Neural cell (in vitro differentiated cells): ENCODE measurements around the gene UHRF1. TPM values are rescaled to one million over a fixed set of nuclear protein-coding genes. Genes with fewer than 3 reads are reported as not detected.

ENCODE experiments used
- H2AFZ ChIP-seq: fragments of 200-600, 300-800 bp; sonication (generic), shearing (Covaris generic); 2 replicates; pipeline ENCODE4 v1.6.0; 2014; ENCODE audit warnings: low read depth, mild to moderate bottlenecking, antibody characterized with exemption, low read length, moderate library complexity
- H3F3A ChIP-seq: fragments of 200-600 bp; shearing (Covaris generic); 2 replicates; pipeline ENCODE4 v1.6.1; 2016; ENCODE audit warnings: mild to moderate bottlenecking, moderate library complexity, mixed read lengths, antibody characterized with exemption, low read length; ENCODE audit not compliant: insufficient read depth, poor library complexity, severe bottlenecking
- H3K27ac ChIP-seq: fragments of 200-600, 300-800 bp; sonication (generic), shearing (Covaris generic); 2 replicates; pipeline ENCODE4 v1.5.1; 2014; ENCODE audit warnings: mild to moderate bottlenecking, low read length, moderate library complexity
- H3K27me3 ChIP-seq: fragments of 300-800, 200-600 bp; sonication (generic), shearing (Covaris generic); 2 replicates; pipeline ENCODE4 v1.6.0; 2014; ENCODE audit warnings: mild to moderate bottlenecking, low read depth, low read length, moderate library complexity; ENCODE audit not compliant: insufficient read depth
- H3K36me3 ChIP-seq: fragments of 300-800, 200-600 bp; sonication (generic), shearing (Covaris generic); 2 replicates; pipeline ENCODE4 v1.5.1; 2014; ENCODE audit warnings: mild to moderate bottlenecking, antibody characterized with exemption, low read length, moderate library complexity; ENCODE audit not compliant: insufficient read depth
- H3K4me2 ChIP-seq: fragments of 300-800, 200-600 bp; sonication (generic), shearing (Covaris generic); 2 replicates; pipeline ENCODE4 v1.6.0; 2014; ENCODE audit warnings: mild to moderate bottlenecking, low read length
- H3K4me3 ChIP-seq: fragments of 300-800, 200-600 bp; sonication (generic), shearing (Covaris generic); 2 replicates; pipeline ENCODE4 v1.5.1; 2014; ENCODE audit warnings: mild to moderate bottlenecking, low read length, moderate library complexity
- H3K79me2 ChIP-seq: fragments of 200-600 bp; shearing (Covaris generic); replicated peaks from 2 replicates; pipeline ENCODE4 v1.6.0; 2014; ENCODE audit warnings: mild to moderate bottlenecking, low read length, moderate library complexity; ENCODE audit not compliant: insufficient read depth
- H3K9ac ChIP-seq: fragments of 300-800, 200-600 bp; sonication (generic), shearing (Covaris generic); 2 replicates; pipeline ENCODE4 v1.6.1; 2016; ENCODE audit warnings: mild to moderate bottlenecking, low read length, mixed read lengths
- H3K9me2 ChIP-seq: fragments of 200-600 bp; shearing (Covaris generic); 2 replicates; pipeline ENCODE4 v1.6.1; 2016; ENCODE audit warnings: mild to moderate bottlenecking, low read length, mixed read lengths; ENCODE audit not compliant: insufficient read depth
- H3K9me3 ChIP-seq: fragments of 200-600, 300-800 bp; sonication (generic), shearing (Covaris generic); 2 replicates; pipeline ENCODE4 v1.6.1; 2016; ENCODE audit warnings: mild to moderate bottlenecking, mixed run types, low read length, moderate library complexity, mixed read lengths
- H4K20me1 ChIP-seq: fragments of 200-600 bp; shearing (Covaris generic); 2 replicates; pipeline ENCODE4 v1.6.1; 2016; ENCODE audit warnings: mild to moderate bottlenecking, mixed run types; ENCODE audit not compliant: insufficient read depth
- EP300 ChIP-seq: fragments of 450-650 bp; conservative IDR thresholded peaks from 2 replicates; pipeline ENCODE4 v1.6.1; 2014; ENCODE audit warnings: antibody characterized with exemption, mild to moderate bottlenecking, moderate library complexity; ENCODE audit not compliant: poor library complexity, severe bottlenecking
- EZH2 ChIP-seq: fragments of 200-600, 300-800 bp; shearing (Covaris generic), sonication (generic); IDR thresholded peaks from 2 replicates; pipeline ENCODE4 v1.6.1; 2014; ENCODE audit warnings: antibody characterized with exemption, low read length, borderline replicate concordance, mild to moderate bottlenecking; ENCODE audit not compliant: insufficient read depth, poor library complexity, severe bottlenecking
- MXI1 ChIP-seq: fragments of 450-650 bp; conservative IDR thresholded peaks from 2 replicates; pipeline ENCODE4 v1.6.1; 2014; ENCODE audit warnings: antibody characterized with exemption, mild to moderate bottlenecking; ENCODE audit not compliant: poor library complexity, severe bottlenecking
- POLR2AphosphoS5 ChIP-seq: IDR thresholded peaks from 2 replicates; pipeline ENCODE4 v1.6.1; 2012
- RAD21 ChIP-seq: fragments of 450-650 bp; conservative IDR thresholded peaks from 2 replicates; pipeline ENCODE4 v1.6.1; 2014; ENCODE audit warnings: antibody characterized with exemption, mild to moderate bottlenecking, moderate library complexity
- SMC3 ChIP-seq: fragments of 450-650 bp; conservative IDR thresholded peaks from 2 replicates; pipeline ENCODE4 v1.6.1; 2014; ENCODE audit warnings: antibody characterized with exemption, mild to moderate bottlenecking, moderate library complexity; ENCODE audit not compliant: poor library complexity
- TAF1 ChIP-seq: IDR thresholded peaks from 2 replicates; pipeline ENCODE4 v1.6.1; 2012; ENCODE audit warnings: low read depth
- polyA plus RNA-seq: library from polyadenylated mRNA; depleted of rRNA; stranded (reverse); fragments of >200 nt; gene quantifications from 2 replicates; pipeline ENCODE4 v1.2.3, GENCODE V29; 2014
- TF ChIP-seq, protein P1 (sequence below): fragments of 450-650 bp; IDR thresholded peaks from 2 replicates; pipeline ENCODE4 v1.5.1; 2014; ENCODE audit warnings: antibody characterized with exemption, mild to moderate bottlenecking, moderate library complexity; ENCODE audit not compliant: poor library complexity, severe bottlenecking
- TF ChIP-seq, protein P2 (sequence below): IDR thresholded peaks from 2 replicates; pipeline ENCODE4 v1.6.1; 2012; ENCODE audit warnings: borderline replicate concordance

UHRF1 gene
- polyA plus RNA-seq, 1 donor from 2014 or later = 3.0 TPM

DNA sequence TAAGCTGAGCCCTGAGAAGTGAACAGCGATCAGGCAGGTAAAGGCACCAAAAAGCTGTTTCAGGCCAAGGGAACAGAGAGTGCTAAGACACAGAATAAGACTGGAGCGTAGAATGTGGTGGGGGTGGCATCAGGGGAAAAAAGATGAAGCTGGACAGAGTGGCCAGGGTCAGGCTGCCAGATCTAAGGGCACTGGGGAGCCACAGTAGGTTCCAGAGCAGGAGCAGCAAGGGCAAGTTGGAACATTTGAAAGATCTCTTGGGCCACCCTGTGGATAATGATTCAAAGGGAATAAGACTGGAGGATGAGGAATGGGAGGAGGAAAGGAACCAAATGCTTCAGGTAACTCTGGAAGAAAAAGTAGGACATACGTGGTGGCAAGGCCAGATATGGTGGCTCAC is 35.4 kb upstream of the UHRF1 start:
- Histone ChIP-seq H3K27ac (no peak overlapping the region), H4K20me1 (no peaks in the 10 kb centered on the region), H3K4me3 (no peak overlapping the region), H3K79me2 (no peaks in the 10 kb centered on the region), H2AFZ (no peak overlapping the region), H3F3A (no peaks in the 10 kb centered on the region), H3K27me3 (no peaks in the 10 kb centered on the region), H3K9me2 (no peaks in the 10 kb centered on the region), H3K9ac (no peak overlapping the region), H3K4me2 (no peak overlapping the region), H3K9me3 (no peaks in the 10 kb centered on the region), H3K36me3 (no peaks in the 10 kb centered on the region)
- TF ChIP-seq EZH2 (no peak), SMC3 (no peak), TAF1 (no peak), EP300 (no peak), RAD21 (no peak), POLR2AphosphoS5 (no peak), MXI1 (no peak)

DNA sequence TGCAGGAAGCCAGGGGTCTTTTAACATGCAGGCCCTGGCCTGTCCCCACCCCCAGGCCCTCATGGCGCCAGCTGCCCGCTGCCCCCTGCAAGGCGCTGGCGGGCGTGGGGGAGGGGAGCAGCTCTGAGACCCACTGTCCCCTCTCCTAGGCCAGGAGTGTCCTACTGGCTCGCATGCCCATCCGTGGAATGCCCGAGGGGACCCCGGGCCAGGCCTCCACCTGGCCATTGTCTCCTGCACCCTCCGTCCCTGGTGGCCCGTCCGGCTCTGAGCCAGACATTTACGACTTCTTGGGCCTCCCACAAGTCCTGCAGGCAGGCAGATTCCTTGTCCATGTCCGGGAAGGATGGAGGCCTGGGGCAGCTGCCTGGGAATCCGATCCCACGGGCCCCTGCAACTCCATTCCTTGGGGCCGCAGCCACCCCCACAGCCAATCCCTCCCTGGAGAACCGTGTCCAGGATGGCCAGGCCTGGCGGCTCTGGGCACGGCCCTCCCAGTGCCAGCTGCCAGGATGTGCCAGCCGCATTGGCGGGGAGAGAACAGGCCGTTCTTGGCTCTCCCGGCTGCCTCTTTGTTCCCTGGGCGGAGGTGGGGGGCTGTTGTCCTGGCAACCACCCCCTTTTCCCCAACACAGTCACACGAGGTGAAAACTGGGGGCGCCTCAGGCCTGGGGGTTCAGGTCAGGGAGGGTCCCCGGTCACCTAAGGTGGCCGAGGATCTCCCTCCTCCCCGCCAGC is 31.4 kb upstream of the UHRF1 start:
- Histone ChIP-seq H4K20me1 (no peaks in the 10 kb centered on the region), H3K79me2 (no peaks in the 10 kb centered on the region), H3K27ac (no peak overlapping the region), H3K9me2 (no peaks in the 10 kb centered on the region), H3F3A (no peaks in the 10 kb centered on the region), H3K36me3 (no peaks in the 10 kb centered on the region), H3K9me3 (no peaks in the 10 kb centered on the region), H3K9ac (no peak overlapping the region), H3K4me2 (no peak overlapping the region), H3K27me3 (no peaks in the 10 kb centered on the region), H3K4me3 (no peak overlapping the region), H2AFZ (no peak overlapping the region)
- TF ChIP-seq EZH2 = no peak
- TF ChIP-seq, protein P1, sequence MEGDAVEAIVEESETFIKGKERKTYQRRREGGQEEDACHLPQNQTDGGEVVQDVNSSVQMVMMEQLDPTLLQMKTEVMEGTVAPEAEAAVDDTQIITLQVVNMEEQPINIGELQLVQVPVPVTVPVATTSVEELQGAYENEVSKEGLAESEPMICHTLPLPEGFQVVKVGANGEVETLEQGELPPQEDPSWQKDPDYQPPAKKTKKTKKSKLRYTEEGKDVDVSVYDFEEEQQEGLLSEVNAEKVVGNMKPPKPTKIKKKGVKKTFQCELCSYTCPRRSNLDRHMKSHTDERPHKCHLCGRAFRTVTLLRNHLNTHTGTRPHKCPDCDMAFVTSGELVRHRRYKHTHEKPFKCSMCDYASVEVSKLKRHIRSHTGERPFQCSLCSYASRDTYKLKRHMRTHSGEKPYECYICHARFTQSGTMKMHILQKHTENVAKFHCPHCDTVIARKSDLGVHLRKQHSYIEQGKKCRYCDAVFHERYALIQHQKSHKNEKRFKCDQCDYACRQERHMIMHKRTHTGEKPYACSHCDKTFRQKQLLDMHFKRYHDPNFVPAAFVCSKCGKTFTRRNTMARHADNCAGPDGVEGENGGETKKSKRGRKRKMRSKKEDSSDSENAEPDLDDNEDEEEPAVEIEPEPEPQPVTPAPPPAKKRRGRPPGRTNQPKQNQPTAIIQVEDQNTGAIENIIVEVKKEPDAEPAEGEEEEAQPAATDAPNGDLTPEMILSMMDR = no peak
- TF ChIP-seq SMC3 = no peak
- TF ChIP-seq RAD21 = no peak
- no peak for TF ChIP-seq POLR2AphosphoS5
- TF ChIP-seq, protein P2, sequence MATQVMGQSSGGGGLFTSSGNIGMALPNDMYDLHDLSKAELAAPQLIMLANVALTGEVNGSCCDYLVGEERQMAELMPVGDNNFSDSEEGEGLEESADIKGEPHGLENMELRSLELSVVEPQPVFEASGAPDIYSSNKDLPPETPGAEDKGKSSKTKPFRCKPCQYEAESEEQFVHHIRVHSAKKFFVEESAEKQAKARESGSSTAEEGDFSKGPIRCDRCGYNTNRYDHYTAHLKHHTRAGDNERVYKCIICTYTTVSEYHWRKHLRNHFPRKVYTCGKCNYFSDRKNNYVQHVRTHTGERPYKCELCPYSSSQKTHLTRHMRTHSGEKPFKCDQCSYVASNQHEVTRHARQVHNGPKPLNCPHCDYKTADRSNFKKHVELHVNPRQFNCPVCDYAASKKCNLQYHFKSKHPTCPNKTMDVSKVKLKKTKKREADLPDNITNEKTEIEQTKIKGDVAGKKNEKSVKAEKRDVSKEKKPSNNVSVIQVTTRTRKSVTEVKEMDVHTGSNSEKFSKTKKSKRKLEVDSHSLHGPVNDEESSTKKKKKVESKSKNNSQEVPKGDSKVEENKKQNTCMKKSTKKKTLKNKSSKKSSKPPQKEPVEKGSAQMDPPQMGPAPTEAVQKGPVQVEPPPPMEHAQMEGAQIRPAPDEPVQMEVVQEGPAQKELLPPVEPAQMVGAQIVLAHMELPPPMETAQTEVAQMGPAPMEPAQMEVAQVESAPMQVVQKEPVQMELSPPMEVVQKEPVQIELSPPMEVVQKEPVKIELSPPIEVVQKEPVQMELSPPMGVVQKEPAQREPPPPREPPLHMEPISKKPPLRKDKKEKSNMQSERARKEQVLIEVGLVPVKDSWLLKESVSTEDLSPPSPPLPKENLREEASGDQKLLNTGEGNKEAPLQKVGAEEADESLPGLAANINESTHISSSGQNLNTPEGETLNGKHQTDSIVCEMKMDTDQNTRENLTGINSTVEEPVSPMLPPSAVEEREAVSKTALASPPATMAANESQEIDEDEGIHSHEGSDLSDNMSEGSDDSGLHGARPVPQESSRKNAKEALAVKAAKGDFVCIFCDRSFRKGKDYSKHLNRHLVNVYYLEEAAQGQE = no peak
- TF ChIP-seq TAF1 = no peak
- no peak for TF ChIP-seq MXI1
- TF ChIP-seq EP300 = no peak
